Hepatocyte (in vitro differentiated cells): ENCODE data around the gene FGF12.

ENCODE experiments used
- CTCF ChIP-seq: fragments of 200-600 bp; sonication (generic); IDR thresholded peaks from 2 replicates; pipeline ENCODE4 v1.5.1; 2016; ENCODE audit warnings: antibody characterized with exemption, mild to moderate bottlenecking; ENCODE audit not compliant: poor library complexity
- EZH2 ChIP-seq: fragments of 200-600 bp; sonication (generic); IDR thresholded peaks from 2 replicates; pipeline ENCODE4 v1.6.1; 2016; ENCODE audit warnings: antibody characterized with exemption, mild to moderate bottlenecking, borderline replicate concordance

- no peak for TF ChIP-seq CTCF
- TF ChIP-seq EZH2, result no peak
These were observed 244.9 kb downstream of the FGF12 start for GRCh38 chr3:192482391-192482790.
